8988T (cell line): ENCODE results near the gene CHST5.
"Not testable (repeated sequence)": the region's sequence is repeated elsewhere in the genome, so short reads cannot be mapped to it uniquely, and the experiment has no call there.

Experiments
- DNase-seq: peaks from one replicate; pipeline ENCODE4 v3.0.0; 2011

The CHST5 gene

DNA sequence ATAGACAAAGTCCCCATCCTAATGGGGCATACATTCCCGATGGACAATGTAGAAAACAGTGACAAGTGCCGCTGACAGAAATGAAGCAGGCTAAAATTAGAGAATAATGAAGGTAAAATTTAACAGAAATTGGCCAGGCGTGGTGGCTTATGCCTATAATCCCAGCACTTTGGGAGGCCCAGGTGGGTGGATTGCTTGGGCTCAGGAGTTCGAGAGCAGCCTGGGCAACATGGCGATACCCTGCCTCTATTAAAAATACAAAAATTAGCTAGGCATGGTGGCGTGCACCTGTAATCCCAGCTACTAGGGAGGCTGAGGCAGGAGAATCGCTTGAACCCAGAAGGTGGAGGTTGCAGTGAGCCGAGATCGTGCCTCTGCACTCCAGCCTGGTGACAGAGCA is 12.5 kb upstream of the CHST5 start:
- DNase-seq: not testable (repeated sequence)

DNA sequence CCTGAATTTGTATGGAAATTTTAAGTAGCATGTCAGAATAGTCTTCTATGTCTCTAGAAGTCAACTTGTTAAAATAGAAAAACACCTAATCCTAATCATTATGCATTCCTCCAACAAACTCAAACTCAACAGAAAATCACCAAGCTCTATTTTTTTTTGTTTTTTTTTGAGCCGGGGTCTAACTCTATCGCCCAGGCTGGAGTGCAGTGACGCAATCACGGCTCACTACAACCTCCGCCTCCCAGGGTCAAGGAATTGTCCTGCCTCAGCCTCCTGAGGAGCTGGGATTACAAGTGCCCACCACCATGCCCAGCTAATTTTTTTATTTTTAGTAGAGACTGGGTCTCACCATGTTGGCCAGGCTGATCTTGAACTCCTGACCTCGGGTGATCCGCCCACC is 10.4 kb upstream of the CHST5 start:
- DNase-seq: no peak

DNA sequence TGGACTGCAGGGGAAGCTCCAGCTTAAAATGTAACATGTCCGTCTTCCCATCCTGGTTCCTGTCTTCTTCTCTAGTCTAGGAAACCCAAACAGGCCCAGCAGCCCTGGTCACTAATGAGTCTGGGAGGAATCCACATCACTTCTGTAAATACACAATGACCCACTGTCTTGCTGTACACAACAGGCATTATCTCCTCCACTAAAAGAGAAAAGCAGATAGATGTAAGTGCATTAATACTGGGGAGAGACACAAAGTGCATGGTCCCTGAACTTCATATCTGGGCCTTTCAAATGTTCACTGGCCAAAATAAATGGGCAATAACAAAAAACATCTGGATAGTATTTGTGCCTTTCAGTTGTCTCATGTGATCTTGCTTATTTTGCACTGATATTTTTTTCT is 10.0 kb upstream of the CHST5 start:
- DNase-seq: not testable (repeated sequence)

- DNase-seq: not testable (repeated sequence)
Measured at GRCh38 chr16:75542462-75542861, 6.6 kb upstream of the CHST5 start.

- no peak for DNase-seq
Measured at GRCh38 chr16:75541236-75541635, 5.3 kb upstream of the CHST5 start.

DNA sequence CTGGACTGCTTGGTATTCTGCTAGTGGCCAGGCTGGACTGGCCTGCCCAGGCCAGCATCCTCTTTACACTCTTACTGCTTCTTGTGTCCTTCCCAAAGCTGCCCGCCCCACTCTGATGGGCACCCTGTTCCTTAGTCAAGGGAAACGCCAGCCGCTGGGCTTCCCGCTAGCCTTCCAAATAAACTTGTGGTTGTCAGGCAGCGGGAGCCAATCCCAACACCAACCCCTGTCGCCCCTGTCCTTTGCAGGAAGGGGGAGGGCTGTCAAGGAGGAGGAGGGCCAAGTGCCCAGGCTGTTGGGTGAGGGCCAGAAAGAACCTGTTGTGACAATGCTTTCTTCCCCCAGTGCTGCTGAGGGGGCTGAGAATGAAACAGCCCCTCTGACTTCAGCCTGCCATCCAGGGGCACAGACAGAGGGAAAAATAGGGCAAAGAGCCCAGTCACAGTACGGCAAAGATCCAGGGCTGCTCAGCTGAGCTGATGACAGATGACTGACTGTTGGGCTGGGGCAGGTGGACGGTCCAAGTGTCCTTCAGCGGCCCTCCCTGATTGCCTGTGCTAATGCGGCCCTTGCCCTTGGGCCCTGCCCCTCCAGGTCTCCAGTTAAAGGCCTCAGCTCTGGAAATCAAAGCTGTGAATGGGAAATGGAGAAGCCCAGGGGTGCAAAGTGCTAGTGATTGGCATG is 3.1 kb upstream of the CHST5 start:
- not testable (repeated sequence) for DNase-seq

- no peak for DNase-seq
Measured at GRCh38 chr16:75537776-75538175, 1.9 kb upstream of the CHST5 start.

DNA sequence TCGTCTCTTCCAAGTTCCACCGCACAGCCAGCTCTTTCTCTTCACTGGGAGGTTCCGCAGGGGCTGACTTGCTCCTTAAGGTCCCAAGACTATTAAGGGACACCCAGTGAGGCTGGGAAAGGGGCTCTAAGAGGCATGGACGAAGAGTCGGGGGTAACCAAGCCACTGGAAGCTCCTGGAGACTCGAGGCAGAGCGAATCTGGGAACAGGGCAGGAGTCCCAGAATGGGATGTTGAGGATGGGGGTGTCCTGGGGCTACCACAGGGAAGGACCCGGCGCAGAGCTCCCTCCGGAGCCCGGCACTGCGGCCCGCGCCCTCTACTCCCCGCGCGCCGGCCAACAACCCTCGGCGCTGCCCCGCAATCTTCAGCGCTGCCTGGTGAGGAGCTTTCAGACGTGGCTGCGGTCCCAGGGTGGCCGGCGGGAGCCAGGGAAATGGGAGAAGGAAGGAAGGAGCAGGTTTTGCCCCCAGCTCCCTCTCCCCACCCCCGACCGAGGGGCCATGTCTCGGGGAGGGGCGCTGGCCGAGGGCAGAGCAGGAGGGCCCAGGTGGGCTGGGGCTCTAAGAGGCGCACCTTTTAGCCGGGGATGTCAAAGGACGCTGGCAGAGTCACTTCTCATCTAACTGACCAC is 581 bp downstream of the CHST5 start:
- DNase-seq: no peak

- no peak for DNase-seq
Measured at GRCh38 chr16:75534560-75535205, 1.2 kb downstream of the CHST5 start.

DNA sequence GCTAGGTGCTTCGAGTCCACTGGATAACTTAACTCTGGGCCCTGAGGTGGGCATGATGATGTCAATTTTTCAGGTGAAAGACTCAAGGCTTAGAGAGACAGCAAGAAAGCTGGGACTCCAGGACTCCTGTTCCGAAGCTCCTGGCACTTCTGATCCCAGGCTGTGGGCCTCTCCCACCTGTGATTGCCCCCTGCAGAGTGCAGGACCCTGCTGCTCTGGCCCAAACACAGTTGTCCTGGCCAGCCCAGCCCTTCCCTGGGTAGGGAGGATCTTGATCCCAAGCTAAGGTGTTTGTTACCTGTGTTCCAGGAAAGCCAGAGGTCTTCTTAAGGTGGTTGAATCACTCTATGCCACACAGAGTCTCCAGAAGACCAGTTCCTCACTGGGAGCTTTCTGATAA is 3.1 kb downstream of the CHST5 start:
- no peak for DNase-seq

DNA sequence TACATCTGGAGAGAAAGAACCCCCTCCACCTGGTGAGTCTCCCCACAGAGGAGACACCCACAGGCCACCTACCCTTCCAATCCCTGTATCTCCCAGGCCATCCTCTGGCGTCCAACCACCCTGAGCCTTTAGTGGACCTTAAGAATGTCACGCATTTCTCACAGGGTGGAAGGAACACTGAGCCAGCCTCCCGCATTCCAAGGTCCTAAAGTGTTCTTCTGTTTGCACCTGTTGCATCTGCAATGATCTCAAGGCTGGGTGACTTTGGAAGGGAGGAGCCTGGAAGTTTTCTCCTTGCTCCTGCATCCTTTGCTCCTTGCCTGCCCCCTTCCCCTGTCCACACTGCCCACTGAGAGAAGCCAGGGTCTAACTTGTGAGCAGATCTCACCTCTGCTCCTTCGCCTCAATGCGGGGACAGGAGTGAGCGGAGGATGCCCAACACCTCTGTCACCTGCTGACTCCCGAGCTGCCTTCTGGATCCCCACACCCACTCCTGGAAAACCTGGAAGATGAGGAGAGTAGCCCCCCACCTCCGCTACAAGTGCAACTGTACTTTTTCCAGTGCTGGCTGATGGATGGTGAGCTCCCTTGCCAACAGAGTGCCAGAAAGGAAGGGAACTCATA is 3.7 kb downstream of the CHST5 start:
- no peak for DNase-seq

- DNase-seq: no peak
Measured at GRCh38 chr16:75529959-75530358, 5.9 kb downstream of the CHST5 start.

DNA sequence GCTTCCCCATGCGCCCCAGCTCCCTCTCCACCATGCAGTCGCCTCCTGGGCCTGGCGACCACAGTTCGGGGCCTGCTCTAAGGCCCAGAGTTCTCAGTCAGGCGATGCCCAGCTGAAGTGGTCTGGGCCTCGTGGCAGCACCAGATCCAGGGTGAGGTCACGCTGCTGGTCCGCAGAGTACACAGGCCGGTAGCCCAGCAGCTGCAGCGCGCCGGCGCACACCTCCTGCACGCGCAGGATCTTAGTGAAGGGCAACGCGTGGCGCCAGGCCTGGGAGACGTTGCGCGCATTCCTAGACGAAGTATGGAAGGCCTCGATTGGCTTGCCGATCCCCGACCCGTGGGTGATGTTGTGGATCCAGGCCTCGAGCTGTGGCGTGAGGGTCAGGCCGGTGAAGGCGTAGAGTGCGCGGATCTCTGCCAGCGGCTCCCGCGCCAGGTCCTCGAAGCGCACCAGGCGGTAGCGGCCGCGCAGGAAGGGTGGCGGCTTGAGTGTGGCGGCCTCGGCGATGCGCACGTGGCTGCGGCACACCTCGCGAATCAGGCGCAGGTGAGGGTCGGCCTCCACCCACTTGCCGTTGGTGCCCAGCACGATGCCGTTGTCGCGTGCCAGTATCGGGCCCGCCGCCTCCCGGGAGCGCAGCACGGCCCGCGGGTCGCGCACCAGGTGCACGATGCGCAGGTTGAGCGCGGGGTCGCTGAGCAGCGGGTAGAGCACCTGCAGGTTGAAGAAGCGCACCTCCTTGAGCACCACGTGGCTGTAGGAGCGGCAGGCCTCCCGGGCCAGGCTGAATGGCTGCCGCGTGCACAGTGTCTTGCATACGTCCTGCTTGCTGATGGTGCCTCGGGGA is 6.6 kb downstream of the CHST5 start:
- DNase-seq: no peak

- DNase-seq: no peak
Measured at GRCh38 chr16:75527825-75528299, 8.0 kb downstream of the CHST5 start.

DNA sequence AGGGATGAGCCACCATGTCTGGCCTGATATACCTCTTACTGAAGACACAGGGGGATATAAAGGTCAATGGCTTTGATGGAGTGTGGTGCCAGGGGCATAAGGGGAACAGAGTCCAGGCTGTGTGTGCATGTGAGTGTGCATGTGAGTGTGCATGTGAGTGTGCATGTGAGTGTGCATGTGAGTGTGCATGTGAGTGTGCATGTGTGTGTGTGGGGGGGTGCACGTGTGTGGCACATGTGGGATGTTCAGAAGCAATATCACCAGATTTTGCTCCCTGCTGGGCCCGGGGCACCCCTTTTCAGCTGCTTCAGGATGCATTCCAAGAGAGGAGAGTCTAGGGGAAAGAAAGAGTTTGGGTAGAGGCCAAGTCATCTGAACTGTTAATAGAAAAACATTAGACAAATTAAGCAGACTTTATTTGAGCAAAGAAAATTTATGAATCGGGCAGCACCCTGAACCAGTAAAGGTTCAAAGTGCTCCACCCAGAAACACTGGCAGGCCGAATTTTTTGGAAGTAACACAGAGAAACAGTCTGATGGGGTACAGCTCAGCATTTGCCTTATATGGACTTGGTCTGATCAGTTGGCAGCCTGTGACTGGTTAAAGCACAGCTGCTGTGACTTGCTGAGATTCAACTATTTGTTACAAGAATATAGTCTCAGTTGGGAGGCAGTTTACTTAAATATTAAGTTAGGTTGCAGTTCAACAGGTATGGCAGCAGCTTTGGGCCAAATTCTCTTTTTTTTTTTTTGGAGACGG is 9.7 kb downstream of the CHST5 start:
- no peak for DNase-seq

DNA sequence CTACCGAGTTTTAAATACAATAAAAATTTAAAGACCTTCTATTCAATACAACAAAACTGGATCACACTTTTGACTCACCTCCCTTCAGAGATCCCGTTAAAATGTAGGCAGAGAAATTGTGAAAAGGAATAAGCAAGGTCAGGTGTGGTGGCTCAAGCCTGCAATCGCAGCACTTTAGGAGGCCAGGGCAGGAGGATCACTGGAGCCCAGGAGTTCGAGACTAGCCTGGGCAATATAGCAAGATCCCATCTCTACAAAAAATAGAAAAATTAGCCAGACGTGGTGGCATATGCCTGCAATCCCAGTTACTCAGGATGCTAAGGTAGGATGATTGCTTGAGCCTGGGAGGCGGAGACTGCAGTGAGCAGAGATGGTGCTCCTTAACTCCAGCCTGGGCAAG is 16.7 kb downstream of the CHST5 start:
- DNase-seq: no peak

DNA sequence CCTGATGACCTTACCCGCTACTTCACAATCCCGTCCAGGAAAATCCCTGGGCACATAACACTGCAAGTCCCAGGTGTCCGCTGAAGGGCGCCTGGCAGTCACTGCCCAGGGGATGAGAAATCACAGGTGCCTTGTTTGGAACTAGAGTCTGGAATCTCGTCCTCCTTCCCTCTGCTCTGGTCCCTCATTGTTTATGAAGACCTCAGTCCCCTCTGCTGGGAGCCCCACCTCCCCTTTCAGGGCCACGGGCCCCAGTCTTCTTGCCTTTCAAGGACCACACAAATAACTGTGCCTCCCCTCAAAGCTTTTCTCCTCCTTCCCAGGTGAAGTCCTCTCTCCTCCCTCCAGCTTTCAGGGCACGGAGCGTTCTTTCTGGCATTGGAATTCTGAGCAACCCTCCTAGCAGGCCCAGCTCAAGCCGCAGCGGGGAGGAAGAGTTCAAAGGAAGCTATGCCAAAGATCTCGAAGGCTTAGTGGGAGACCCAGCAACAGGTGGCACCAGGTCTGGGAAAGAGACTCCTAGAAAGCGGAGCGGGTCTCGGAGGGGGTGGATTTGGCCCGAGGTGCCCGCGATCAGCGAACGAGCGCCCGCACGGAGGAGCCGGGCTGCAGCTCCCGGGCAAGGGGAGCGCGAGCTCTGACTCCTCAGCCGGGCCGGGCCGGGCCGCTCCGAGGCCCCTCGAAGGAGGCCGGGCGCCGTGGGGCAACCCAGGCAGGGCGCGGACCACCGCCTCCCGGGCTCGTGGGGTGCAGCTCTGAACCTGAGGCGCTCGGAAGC is 19.5 kb downstream of the CHST5 start:
- DNase-seq: not testable (repeated sequence)

GRCh38 chr16:75514296-75514695 is 21.6 kb downstream of the CHST5 start:
- DNase-seq: no peak

- no peak for DNase-seq
Measured at GRCh38 chr16:75506574-75506973, 29.3 kb downstream of the CHST5 start.

- no peak for DNase-seq
Measured at GRCh38 chr16:75506107-75506506, 29.8 kb downstream of the CHST5 start.

GRCh38 chr16:75503801-75504200 is 32.1 kb downstream of the CHST5 start:
- DNase-seq: no peak
